HEK293T (cell line): ENCODE measurements around the gene UBE2K.

Experiments used
- CTCF ChIA-PET: fragments of 350-600 bp; formaldehyde crosslinking; extraction: SDS; loops from one replicate; lab custom pipeline; 2021; ENCODE audit warnings: antibody characterized with exemption, inconsistent platforms; lab: Yijun Ruan, JAX
- POLR2A ChIA-PET: fragments of 350-600 bp; formaldehyde crosslinking; extraction: SDS; loops from one replicate; lab custom pipeline; 2020; ENCODE audit warnings: antibody characterized with exemption, inconsistent platforms; lab: Yijun Ruan, JAX
- DNase-seq: peaks from one replicate; pipeline ENCODE4 v3.0.0; 2012; ENCODE audit warnings: mixed read lengths; ENCODE audit errors: extremely low spot score
- ARNT ChIP-seq: fragments of 450-650 bp; IDR thresholded peaks from 2 replicates; pipeline ENCODE4 v1.6.1; 2017; ENCODE audit warnings: mild to moderate bottlenecking
- CTBP1 ChIP-seq: fragments of 450-650 bp; IDR thresholded peaks from 2 replicates; pipeline ENCODE4 v1.6.1; 2016; ENCODE audit warnings: borderline replicate concordance
- ELF4 ChIP-seq: fragments of 450-650 bp; IDR thresholded peaks from 2 replicates; pipeline ENCODE4 v1.6.1; 2017; ENCODE audit warnings: antibody characterized with exemption
- FOXA1 ChIP-seq: fragments of 450-650 bp; IDR thresholded peaks from 2 replicates; pipeline ENCODE4 v1.6.1; 2016; ENCODE audit warnings: mild to moderate bottlenecking
- FOXK2 ChIP-seq: fragments of 450-650 bp; IDR thresholded peaks from 2 replicates; pipeline ENCODE4 v1.6.1; 2016; ENCODE audit warnings: mild to moderate bottlenecking
- HDGF ChIP-seq: fragments of 450-650 bp; IDR thresholded peaks from 2 replicates; pipeline ENCODE4 v1.6.1; 2017; ENCODE audit warnings: antibody characterized with exemption, borderline replicate concordance
- L3MBTL2 ChIP-seq: fragments of 450-650 bp; conservative IDR thresholded peaks from 2 replicates; pipeline ENCODE4 v1.6.1; 2016; ENCODE audit warnings: mild to moderate bottlenecking
- LEF1 ChIP-seq: fragments of 450-650 bp; IDR thresholded peaks from 2 replicates; pipeline ENCODE4 v1.6.1; 2017; ENCODE audit warnings: mild to moderate bottlenecking, borderline replicate concordance
- NFRKB ChIP-seq: fragments of 450-650 bp; IDR thresholded peaks from 2 replicates; pipeline ENCODE4 v1.6.1; 2016; ENCODE audit warnings: mild to moderate bottlenecking, moderate library complexity
- SP1 ChIP-seq: fragments of 450-650 bp; IDR thresholded peaks from 2 replicates; pipeline ENCODE4 v1.6.1; 2017
- TARDBP ChIP-seq: fragments of 450-650 bp; IDR thresholded peaks from 2 replicates; pipeline ENCODE4 v1.6.1; 2016
- ZNF384 ChIP-seq: fragments of 450-650 bp; IDR thresholded peaks from 2 replicates; pipeline ENCODE4 v1.6.1; 2016

UBE2K gene

GRCh38 chr4:39825090-39825489 is 127.2 kb downstream of the UBE2K start:
- ChIA-PET CTCF (no interaction called here), POLR2A (no interaction called here)
- TF ChIP-seq ZNF384 = no peak
- no peak for TF ChIP-seq SP1
- TF ChIP-seq CTBP1 = no peak
- TF ChIP-seq FOXA1 = no peak
- TF ChIP-seq ELF4 = no peak
- DNase-seq = no peak

DNA sequence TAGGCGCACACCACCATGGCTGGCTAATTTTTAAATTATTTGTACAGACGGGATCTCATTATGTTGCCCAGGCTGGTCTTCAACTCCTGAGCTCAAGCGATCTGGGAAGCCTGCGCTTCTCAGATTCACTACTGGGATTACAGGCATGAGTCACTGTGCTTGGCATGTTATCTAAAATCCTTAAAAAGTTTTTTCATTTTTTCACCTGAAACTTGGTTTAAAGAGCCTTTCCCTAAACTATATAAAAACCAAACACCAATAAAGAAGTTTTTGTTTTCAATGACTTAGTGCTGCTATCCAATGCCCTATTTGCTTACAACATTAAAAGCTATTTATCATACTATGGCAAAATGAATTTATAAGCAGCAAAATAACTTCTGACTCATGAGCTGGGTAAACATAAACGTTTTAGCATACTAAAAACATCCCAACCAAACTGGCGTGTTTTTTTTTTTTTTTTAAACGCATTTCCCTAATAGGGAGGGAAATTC is 127.8 kb downstream of the UBE2K start:
- TF ChIP-seq NFRKB (no peak), L3MBTL2 (no peak), ZNF384 (no peak), LEF1 (no peak), ARNT (no peak), FOXK2 (no peak), SP1 (no peak), ELF4 (no peak), FOXA1 (no peak), HDGF (no peak), TARDBP (no peak)
- DNase-seq = no peak
- ChIA-PET POLR2A (no interaction called here), CTCF (no interaction called here)
